GM18507 (cell line): ENCODE results near the gene CNGB1.
"Not testable (repeated sequence)": the region's sequence is repeated elsewhere in the genome, so short reads cannot be mapped to it uniquely, and the experiment has no call there.

ENCODE experiments used
- DNase-seq: peaks from one replicate; pipeline ENCODE4 v3.0.0; 2011; ENCODE audit warnings: low read depth; ENCODE audit not compliant: insufficient read length; ENCODE audit errors: extremely low spot score
- FAIRE-seq: peaks from 2 replicates; lab custom pipeline; 2011; peaks lifted over from hg19 to GRCh38; lab: Jason Lieb, UNC

Gene CNGB1

GRCh38 chr16:57978070-57978465 lies 7.1 kb upstream of the CNGB1 start:
- FAIRE-seq, DNase-seq: not testable (repeated sequence)

GRCh38 chr16:57977418-57978069 lies 6.6 kb upstream of the CNGB1 start:
- FAIRE-seq (no peak), DNase-seq (no peak)

GRCh38 chr16:57976331-57976796 lies 5.4 kb upstream of the CNGB1 start:
- no peak for DNase-seq
- no peak for FAIRE-seq

- FAIRE-seq (no peak), DNase-seq (no peak)
Observed at GRCh38 chr16:57972306-57972705, 1.4 kb upstream of the CNGB1 start.

- FAIRE-seq: no peak
- no peak for DNase-seq
Observed at GRCh38 chr16:57971848-57972247, 920 bp upstream of the CNGB1 start.

DNA sequence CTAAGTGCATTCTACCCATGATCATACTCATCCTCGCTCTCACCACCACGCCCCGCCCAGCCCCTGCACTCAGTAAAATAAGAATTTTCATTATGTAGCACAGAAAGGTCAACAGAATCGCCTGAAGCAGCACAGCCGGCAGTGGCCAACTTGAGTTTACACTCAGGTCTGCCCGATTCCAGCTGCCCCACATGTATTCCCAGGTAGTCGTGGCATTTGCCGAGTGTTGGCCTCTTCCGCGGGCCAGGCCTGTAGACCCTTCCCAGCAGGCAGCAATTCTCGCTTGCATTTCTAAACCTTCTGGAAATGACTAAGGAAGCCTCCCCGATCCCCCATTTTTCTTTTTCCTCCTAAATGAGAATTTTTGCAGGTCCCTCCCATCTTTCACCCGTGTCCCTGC lies 609 bp downstream of the CNGB1 start:
- no peak for FAIRE-seq
- no peak for DNase-seq

GRCh38 chr16:57969451-57970123 lies 1.3 kb downstream of the CNGB1 start:
- DNase-seq (no peak), FAIRE-seq (no peak)

DNA sequence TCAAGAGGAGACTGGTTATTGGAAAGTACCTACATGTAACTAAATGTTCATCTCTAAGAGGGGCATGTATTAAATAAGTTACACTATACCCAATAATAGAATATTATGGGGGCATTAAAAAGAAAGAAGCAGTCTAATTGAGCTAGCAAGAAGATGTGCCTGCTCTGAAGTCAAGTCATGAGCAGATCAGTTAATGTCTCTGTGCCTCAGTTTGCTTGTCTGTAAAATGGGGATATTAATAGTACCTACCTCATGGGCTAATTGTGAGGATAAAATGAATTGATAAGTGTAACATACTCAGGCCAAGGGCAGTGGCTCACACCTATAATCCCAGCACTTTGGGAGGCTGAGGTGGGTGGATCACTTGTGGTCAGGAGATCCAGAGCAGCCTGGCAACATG lies 3.0 kb downstream of the CNGB1 start:
- no peak for DNase-seq
- FAIRE-seq: no peak

DNA sequence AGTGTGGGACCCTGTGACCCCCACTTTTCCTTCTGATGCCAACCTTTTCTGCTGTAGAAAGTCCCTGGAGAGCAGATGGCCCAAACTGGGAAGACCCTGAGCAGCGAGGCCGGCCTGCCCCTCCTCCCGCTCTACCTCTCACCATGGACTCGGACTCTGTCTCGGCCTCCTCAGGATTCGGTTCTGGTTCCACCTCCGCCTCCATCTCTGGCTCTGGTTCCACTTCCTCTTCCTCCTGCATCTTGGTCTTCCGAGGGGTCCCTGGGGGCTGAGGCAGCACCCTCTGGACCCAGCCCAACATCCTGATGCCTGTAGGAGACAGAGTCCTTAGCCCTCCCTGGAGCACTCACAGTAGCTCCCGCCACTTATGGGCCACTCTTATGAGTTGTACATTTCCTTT lies 3.9 kb downstream of the CNGB1 start:
- FAIRE-seq: no peak
- DNase-seq: no peak

GRCh38 chr16:57966204-57966771 lies 4.6 kb downstream of the CNGB1 start:
- FAIRE-seq (no peak), DNase-seq (no peak)

GRCh38 chr16:57964157-57964700 lies 6.7 kb downstream of the CNGB1 start:
- FAIRE-seq (no peak), DNase-seq (no peak)

- FAIRE-seq (no peak), DNase-seq (no peak)
Observed at GRCh38 chr16:57962756-57963155, 8.2 kb downstream of the CNGB1 start.

DNA sequence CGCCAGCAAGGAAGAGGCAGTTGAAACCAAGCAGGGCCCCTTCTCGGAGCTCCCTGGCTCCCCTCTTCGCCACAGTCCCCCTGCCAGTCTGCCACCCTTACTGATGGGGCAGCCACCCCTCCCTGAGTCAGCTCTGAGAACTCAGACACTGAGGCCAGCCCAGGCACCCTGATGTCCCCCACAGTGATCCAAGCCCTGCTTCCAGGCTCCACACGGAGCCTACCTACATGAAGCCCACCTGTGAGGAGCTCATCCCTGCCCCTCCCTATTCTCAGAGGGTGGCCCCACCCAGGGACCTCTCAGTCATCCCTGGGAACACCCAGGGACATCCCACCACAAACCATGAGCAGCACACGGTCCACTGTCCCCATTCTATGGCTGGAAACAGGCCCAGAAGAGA lies 8.9 kb downstream of the CNGB1 start:
- FAIRE-seq (no peak), DNase-seq (no peak)

- no peak for DNase-seq
- FAIRE-seq: no peak
Observed at GRCh38 chr16:57961538-57961937, 9.4 kb downstream of the CNGB1 start.

- FAIRE-seq (no peak), DNase-seq (no peak)
Observed at GRCh38 chr16:57960826-57961472, 10.0 kb downstream of the CNGB1 start.

DNA sequence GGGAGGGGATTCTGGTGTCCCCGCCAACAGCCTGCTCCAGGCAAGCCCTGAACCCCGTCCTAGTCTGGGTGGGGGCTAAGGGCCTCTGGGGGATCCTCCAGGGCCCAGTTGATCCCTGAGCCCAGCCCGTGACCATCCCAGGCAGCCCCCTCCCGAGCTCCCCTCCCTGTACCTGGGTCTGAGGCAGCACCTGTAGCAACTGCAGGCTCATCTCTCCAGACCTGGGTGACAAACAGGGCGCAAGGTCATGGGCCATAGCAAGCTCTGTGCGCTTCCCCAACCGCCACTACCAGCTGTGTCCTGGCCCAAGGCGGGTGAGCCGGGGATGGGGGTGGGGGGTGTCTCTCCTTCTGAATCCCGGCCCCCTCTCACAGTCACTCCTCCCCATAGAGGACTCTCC lies 10.6 kb downstream of the CNGB1 start:
- no peak for DNase-seq
- no peak for FAIRE-seq

DNA sequence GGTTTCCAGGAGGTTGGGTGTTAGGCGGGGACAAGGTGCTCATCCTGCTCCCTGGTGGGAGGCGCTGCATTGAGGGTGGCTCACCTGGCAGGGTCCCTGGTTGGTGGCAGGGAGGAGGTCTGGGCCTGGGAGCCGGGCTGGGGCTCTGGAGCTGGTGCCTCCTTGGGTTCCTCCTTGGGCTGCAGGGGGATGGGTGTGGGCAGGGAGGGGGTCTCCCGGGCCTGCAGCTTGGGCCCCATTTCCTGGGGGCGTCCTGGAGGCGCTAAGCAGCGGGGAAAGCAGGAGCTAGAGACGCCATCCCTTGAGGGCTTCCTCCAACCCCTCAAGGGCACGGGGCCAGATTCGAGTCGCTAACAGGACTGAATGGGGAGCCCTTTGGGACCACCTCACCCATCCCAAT lies 11.1 kb downstream of the CNGB1 start:
- DNase-seq: no peak
- no peak for FAIRE-seq

DNA sequence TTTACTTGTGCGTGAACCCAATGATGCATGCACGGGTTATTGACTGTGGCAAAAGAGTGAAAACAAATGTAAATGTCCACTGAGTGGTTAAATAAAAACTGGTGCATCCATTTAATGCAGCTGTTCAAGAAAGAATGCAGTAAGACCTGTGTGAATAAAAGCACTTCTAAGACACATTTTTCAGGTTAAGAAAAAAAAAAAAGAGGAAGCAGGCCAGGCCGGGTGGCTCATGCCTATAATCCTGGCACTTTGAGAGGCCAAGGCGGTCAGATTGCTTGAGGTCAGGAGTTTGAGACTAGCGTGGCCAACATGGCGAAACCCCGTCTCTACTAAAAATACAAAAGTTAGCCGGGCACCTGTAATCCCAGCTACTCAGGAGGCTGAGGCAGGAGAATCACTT lies 11.8 kb downstream of the CNGB1 start:
- no peak for FAIRE-seq
- no peak for DNase-seq

GRCh38 chr16:57958544-57958943 lies 12.4 kb downstream of the CNGB1 start:
- no peak for FAIRE-seq

DNA sequence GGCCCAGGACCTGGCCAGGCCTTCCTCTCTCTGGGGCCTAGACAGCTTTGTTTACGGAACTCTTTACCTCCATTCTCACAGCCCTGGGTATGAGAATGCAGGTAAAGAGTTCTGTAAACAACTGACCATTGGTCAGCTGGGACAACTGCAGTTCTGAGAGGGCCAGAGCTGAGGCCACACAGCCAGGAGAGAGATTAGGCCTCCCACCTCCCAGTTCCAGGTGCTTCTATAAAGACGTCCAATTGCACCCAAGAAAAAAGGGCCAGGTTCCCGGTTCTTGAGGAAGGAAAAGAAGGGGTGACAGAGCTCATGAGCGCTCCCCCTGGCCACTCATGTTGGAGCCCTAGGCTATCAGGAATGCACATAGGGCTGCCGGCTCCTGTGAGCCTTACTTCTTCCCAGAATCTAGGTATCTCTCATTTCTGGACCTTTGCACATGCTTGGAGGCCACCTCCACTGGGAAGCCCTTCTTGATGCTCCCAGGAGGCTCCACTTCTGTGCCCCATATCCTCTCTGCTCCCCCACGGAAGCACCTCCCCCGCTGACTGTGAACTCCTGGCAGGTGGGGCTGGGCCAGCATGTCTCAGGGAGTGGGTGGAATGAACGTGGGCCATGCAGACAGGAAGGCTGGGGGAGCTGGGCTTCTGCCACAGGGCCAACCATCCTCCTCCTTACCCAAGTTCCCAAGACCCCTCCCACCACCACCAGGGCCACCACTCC lies 13.1 kb downstream of the CNGB1 start:
- FAIRE-seq (no peak), DNase-seq (no peak)

More at GRCh38 chr16:57958544-57958943, 12.4 kb downstream of the CNGB1 start:
- DNase-seq: no peak
